ENCODE measurements around the gene IL11. TPM values are rescaled to one million over a fixed set of nuclear protein-coding genes. Genes with fewer than 3 reads are reported as not detected.
A peak's percentile ranks its signal among the peaks of the same experiment; 100 is the strongest.
"Not testable (repeated sequence)": the region's sequence is repeated elsewhere in the genome, so short reads cannot be mapped to it uniquely, and the experiment has no call there.

The IL11 gene
- total and polyA plus RNA-seq, 2 donors (not counting 3 experiments of a cell fraction or from before 2014, with no cell fraction given) = not detected

DNA sequence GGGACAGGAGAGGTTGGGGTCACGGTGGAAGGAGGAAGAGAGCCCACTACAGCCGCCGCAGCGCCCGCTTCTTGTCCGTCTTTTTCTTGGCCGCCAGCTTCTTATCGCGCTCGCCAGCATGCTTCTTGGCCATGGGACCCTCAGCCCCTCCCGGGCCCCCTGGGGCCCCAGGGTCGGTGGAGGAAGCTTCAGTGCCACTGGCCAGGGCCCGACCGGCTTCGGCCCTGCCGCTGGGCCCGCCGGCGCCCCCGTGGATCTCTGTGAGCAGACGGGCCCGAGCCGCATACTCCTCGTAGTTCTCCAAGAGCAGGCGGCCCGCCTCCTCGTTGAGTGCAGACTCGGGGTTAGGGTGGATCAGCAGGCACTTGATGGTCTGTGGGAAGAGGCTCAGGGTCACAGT lies 31.1 kb upstream of the IL11 start:
- Histone ChIP-seq H3K79me2 (ENCODE audit: control insufficient read depth, insufficient read depth, low read length) (peaks cover 42% of the 10 kb centered on the region), H3K36me3 (ENCODE audit: control insufficient read depth in 2 of 2, extremely low read depth in 1 of 2, insufficient read depth in 2 of 2, low read length in 2 of 2) (peaks cover 17 to 23% of the 10 kb centered on the region in 2 experiments)
- H3K27ac ChIP-seq (ENCODE audit: insufficient read depth, low read depth, low read length); H3K4me1 ChIP-seq (ENCODE audit: control insufficient read depth, extremely low read depth, insufficient read depth, low read length); H3K4me2 ChIP-seq (ENCODE audit: insufficient read depth, low read length); H2AFZ ChIP-seq (ENCODE audit: low read depth, low read length); dilution Hi-C loops (cut with MboI; ENCODE audit: extremely low pct_ligation_motif_present, low sequenced_read_pairs); H3K27me3 ChIP-seq (ENCODE audit: control insufficient read depth in 2 of 2, insufficient read depth in 2 of 2, low read length in 2 of 2); POLR2A ChIA-PET; intact Hi-C loops (cut with micrococcal nuclease); H3K4me3 ChIP-seq (replicated peaks in 1 of 3; ENCODE audit: insufficient read depth in 1 of 3, low read depth in 1 of 3, low read length in 3 of 3); H3K9me3 ChIP-seq (replicated peaks; ENCODE audit: control insufficient read depth, insufficient read depth, low read length); H3K9me1 ChIP-seq (replicated peaks; ENCODE audit: control insufficient read depth, extremely low read depth, insufficient read depth, low read length); H4K20me1 ChIP-seq (replicated peaks; ENCODE audit: control insufficient read depth, extremely low read depth, insufficient read depth, low read length); BruUV-seq (replicated peaks); FAIRE-seq; DNase-seq (ENCODE audit: low read depth, low spot score); H3K9ac ChIP-seq (replicated peaks; ENCODE audit: extremely low read depth, insufficient read depth, low read length): not testable (repeated sequence)
- CTCF ChIA-PET = interaction anchor here (0.6 kb wide), 1 partner anchor 276 kb away, joined by 3 read pairs; no protein-coding TSS in a partner anchor

DNA sequence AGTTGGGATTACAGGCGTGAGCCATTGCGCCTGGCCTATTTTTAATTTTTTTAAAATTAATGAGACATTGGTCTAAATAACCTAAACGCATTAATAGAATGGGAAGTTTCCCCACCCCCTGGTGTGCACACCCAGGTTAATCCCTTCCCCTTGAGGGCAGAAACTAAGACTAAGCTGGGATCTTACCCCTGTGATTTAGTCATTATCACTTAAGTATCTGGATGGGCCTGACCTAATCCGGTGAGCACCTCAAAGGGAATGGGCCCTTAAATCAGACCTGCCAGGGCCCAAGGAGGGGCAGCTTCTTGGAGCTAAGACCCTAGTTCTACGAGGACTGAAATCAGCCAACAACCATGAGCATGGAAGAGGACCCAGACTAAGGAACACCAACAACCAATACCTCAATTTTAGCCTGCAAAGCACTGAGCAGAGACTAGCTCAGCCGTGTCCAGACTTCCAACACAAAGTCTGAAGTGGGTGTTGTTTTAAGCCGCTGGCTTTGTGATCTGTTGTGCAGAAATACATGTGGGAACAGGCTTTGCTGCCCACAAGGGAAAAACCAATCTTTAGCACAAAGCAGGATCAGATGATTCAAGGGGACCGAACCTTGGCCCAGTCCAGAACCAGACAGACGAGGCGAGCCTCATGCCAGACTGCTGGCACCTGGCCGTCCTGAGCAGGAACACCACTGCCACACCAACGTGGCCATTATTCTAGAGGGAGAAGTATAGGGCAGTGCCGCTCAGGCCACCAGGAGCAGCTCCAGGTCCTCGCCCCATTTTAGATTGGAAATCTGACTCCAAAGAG lies 30.2 kb upstream of the IL11 start:
- DNase-seq (ENCODE audit: low read depth, low spot score) (no peak), FAIRE-seq (no peak)
- H3K4me1 ChIP-seq (ENCODE audit: control insufficient read depth, extremely low read depth, insufficient read depth, low read length) = no peaks in the 10 kb centered on the region
- no peak overlapping the region for H3K27ac ChIP-seq (ENCODE audit: insufficient read depth, low read depth, low read length)
- no peak overlapping the region for H3K4me3 ChIP-seq (replicated peaks in 1 of 3; ENCODE audit: insufficient read depth in 1 of 3, low read depth in 1 of 3, low read length in 3 of 3)
- H3K79me2 ChIP-seq (ENCODE audit: control insufficient read depth, insufficient read depth, low read length) = peaks cover 33% of the 10 kb centered on the region
- ChIA-PET CTCF (interaction anchor here (1.2 kb wide), 1 partner anchor 99 kb away, joined by 3 read pairs; no protein-coding TSS in a partner anchor), POLR2A (no interaction called here)
- no peaks in the 10 kb centered on the region for H3K27me3 ChIP-seq (ENCODE audit: control insufficient read depth in 2 of 2, insufficient read depth in 2 of 2, low read length in 2 of 2)
- no peaks in the 10 kb centered on the region for H4K20me1 ChIP-seq (replicated peaks; ENCODE audit: control insufficient read depth, extremely low read depth, insufficient read depth, low read length)
- no TSS peak for BruUV-seq (replicated peaks)
- H3K9me1 ChIP-seq (replicated peaks; ENCODE audit: control insufficient read depth, extremely low read depth, insufficient read depth, low read length) = no peaks in the 10 kb centered on the region
- intact Hi-C loops (cut with micrococcal nuclease) = no loop called here
- no peaks in the 10 kb centered on the region for H3K9me3 ChIP-seq (replicated peaks; ENCODE audit: control insufficient read depth, insufficient read depth, low read length)
- no peak overlapping the region for H3K9ac ChIP-seq (replicated peaks; ENCODE audit: extremely low read depth, insufficient read depth, low read length)
- no peak overlapping the region for H3K4me2 ChIP-seq (ENCODE audit: insufficient read depth, low read length)
- peak; percentile 7 for TF ChIP-seq POLR2A (IDR thresholded peaks at IDR 0.05; ENCODE audit: low read depth, low read length)
- no peak for TF ChIP-seq JUN (IDR thresholded peaks at IDR 0.05; ENCODE audit: borderline replicate concordance, insufficient read depth, insufficient read length, low read depth)
- TF ChIP-seq FOS (IDR thresholded peaks at IDR 0.05; ENCODE audit: borderline replicate concordance, insufficient read depth, low read length) = no peak
- TF ChIP-seq, protein P1, sequence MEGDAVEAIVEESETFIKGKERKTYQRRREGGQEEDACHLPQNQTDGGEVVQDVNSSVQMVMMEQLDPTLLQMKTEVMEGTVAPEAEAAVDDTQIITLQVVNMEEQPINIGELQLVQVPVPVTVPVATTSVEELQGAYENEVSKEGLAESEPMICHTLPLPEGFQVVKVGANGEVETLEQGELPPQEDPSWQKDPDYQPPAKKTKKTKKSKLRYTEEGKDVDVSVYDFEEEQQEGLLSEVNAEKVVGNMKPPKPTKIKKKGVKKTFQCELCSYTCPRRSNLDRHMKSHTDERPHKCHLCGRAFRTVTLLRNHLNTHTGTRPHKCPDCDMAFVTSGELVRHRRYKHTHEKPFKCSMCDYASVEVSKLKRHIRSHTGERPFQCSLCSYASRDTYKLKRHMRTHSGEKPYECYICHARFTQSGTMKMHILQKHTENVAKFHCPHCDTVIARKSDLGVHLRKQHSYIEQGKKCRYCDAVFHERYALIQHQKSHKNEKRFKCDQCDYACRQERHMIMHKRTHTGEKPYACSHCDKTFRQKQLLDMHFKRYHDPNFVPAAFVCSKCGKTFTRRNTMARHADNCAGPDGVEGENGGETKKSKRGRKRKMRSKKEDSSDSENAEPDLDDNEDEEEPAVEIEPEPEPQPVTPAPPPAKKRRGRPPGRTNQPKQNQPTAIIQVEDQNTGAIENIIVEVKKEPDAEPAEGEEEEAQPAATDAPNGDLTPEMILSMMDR (IDR thresholded peaks at IDR 0.05; ENCODE audit: extremely low read depth in 1 of 2, insufficient read depth in 1 of 2, low read depth in 1 of 2, low read length in 2 of 2) = no peak
- TF ChIP-seq MYC (IDR thresholded peaks at IDR 0.05; ENCODE audit: low read depth, low read length) = no peak
- H3K36me3 ChIP-seq (ENCODE audit: control insufficient read depth in 2 of 2, extremely low read depth in 1 of 2, insufficient read depth in 2 of 2, low read length in 2 of 2) = peaks cover 17 to 23% of the 10 kb centered on the region in 2 experiments
- H2AFZ ChIP-seq (ENCODE audit: low read depth, low read length) = no peak overlapping the region
- dilution Hi-C loops (cut with MboI; ENCODE audit: extremely low pct_ligation_motif_present, low sequenced_read_pairs) = no loop called here
